HepG2 (cell line): ENCODE results near the gene C5orf47. TPM values are rescaled to one million over a fixed set of nuclear protein-coding genes. Genes with fewer than 3 reads are reported as not detected.
A peak's percentile ranks its signal among the peaks of the same experiment; 100 is the strongest.

Experiments used
- AKAP8 ChIP-seq: sonication (generic); formaldehyde crosslinking; IDR thresholded peaks from 2 replicates; pipeline ENCODE4 v1.5.1; 2020; ENCODE audit warnings: mild to moderate bottlenecking, missing genetic modification reagents
- ARNT2 ChIP-seq: sonication (generic); formaldehyde crosslinking; IDR thresholded peaks from 2 replicates; pipeline ENCODE4 v1.8.0; 2022; ENCODE audit warnings: mild to moderate bottlenecking, low read depth, missing genetic modification reagents, moderate library complexity
- ATF2 ChIP-seq: sonication (generic); formaldehyde crosslinking; IDR thresholded peaks from 2 replicates; pipeline ENCODE4 v1.4.0; 2020; ENCODE audit warnings: missing genetic modification reagents
- CCAR2 ChIP-seq: fragments of 200-400 bp; formaldehyde crosslinking; optimal IDR thresholded peaks from 2 replicates; pipeline ENCODE3; 2018; ENCODE audit warnings: low read depth, mild to moderate bottlenecking, low read length, moderate library complexity
- CENPT ChIP-seq: sonication (generic); formaldehyde crosslinking; IDR thresholded peaks from 2 replicates; pipeline ENCODE4 v1.8.0; 2022; ENCODE audit warnings: low read depth, mild to moderate bottlenecking, moderate library complexity, missing genetic modification reagents
- FOSL1 ChIP-seq: sonication (generic); formaldehyde crosslinking; IDR thresholded peaks from 2 replicates; pipeline ENCODE4 v1.9.0; 2021; ENCODE audit warnings: missing genetic modification reagents, borderline replicate concordance
- GTF2F1 ChIP-seq: fragments of 150-350 bp; IDR thresholded peaks from 2 replicates; pipeline ENCODE4 v1.6.1; 2014; ENCODE audit warnings: low read length
- HINFP ChIP-seq: sonication (generic); formaldehyde crosslinking; IDR thresholded peaks from 2 replicates; pipeline ENCODE4 v1.4.0; 2020; ENCODE audit warnings: low read depth, mild to moderate bottlenecking, missing genetic modification reagents
- HMGXB4 ChIP-seq, 2 experiments: sonication (generic) in 1 of 2; formaldehyde crosslinking in 1 of 2; IDR thresholded peaks; 2 replicates each; pipeline versions ENCODE4 v1.4.0 to v1.6.1; 2018 to 2020; ENCODE audit warnings: missing genetic modification reagents in 2 of 2, borderline replicate concordance in 1 of 2, low read depth in 1 of 2, mild to moderate bottlenecking in 1 of 2, missing biosample characterization in 1 of 2
- HNRNPUL1 ChIP-seq: fragments of 200-400 bp; formaldehyde crosslinking; IDR thresholded peaks from 2 replicates; pipeline ENCODE4 v1.6.1; 2017; ENCODE audit warnings: low read depth, mild to moderate bottlenecking, low read length, moderate library complexity
- KAT8 ChIP-seq: IDR thresholded peaks from 2 replicates; pipeline ENCODE4 v1.6.1; 2016; ENCODE audit warnings: missing genetic modification reagents, missing compliant biosample characterization
- MED1 ChIP-seq: sonication (generic); formaldehyde crosslinking; IDR thresholded peaks from 2 replicates; pipeline ENCODE4 v1.4.0; 2020; ENCODE audit warnings: missing genetic modification reagents
- PTBP1 ChIP-seq: fragments of 200-400 bp; formaldehyde crosslinking; IDR thresholded peaks from 2 replicates; pipeline ENCODE4 v1.6.1; 2018; ENCODE audit warnings: low read length, low read depth; ENCODE audit not compliant: poor library complexity, severe bottlenecking
- RAD21 ChIP-seq: fragments of 450-650 bp; formaldehyde crosslinking; IDR thresholded peaks from 2 replicates; pipeline ENCODE4 v1.5.0; 2020; ENCODE audit warnings: mild to moderate bottlenecking
- SNRNP70 ChIP-seq: fragments of 200-400 bp; formaldehyde crosslinking; IDR thresholded peaks from 2 replicates; pipeline ENCODE4 v1.6.1; 2017; ENCODE audit warnings: mild to moderate bottlenecking, low read depth, low read length, moderate library complexity
- THAP8 ChIP-seq: sonication (generic); formaldehyde crosslinking; IDR thresholded peaks from 2 replicates; pipeline ENCODE4 v1.5.1; 2020; ENCODE audit warnings: missing genetic modification reagents, mild to moderate bottlenecking, borderline replicate concordance
- ZFP62 ChIP-seq: sonication (generic); formaldehyde crosslinking; IDR thresholded peaks from 2 replicates; pipeline ENCODE4 v1.4.0; 2020; ENCODE audit warnings: missing genetic modification reagents
- ZKSCAN5 ChIP-seq: sonication (generic); formaldehyde crosslinking; IDR thresholded peaks from 2 replicates; pipeline ENCODE4 v1.5.1; 2020; ENCODE audit warnings: mild to moderate bottlenecking, missing genetic modification reagents
- ZNF549 ChIP-seq: sonication (generic); formaldehyde crosslinking; IDR thresholded peaks from 2 replicates; pipeline ENCODE4 v1.5.0; 2020; ENCODE audit warnings: missing genetic modification reagents
- ZNF564 ChIP-seq: sonication (generic); formaldehyde crosslinking; IDR thresholded peaks from 2 replicates; pipeline ENCODE4 v1.8.1; 2023; ENCODE audit warnings: mild to moderate bottlenecking, missing genetic modification reagents
- ZNF598 ChIP-seq: sonication (generic); formaldehyde crosslinking; IDR thresholded peaks from 2 replicates; pipeline ENCODE4 v1.5.1; 2020; ENCODE audit warnings: mild to moderate bottlenecking, missing genetic modification reagents, borderline replicate concordance
- ZNF709 ChIP-seq: sonication (generic); formaldehyde crosslinking; IDR thresholded peaks from 2 replicates; pipeline ENCODE4 v1.5.0; 2020; ENCODE audit warnings: mild to moderate bottlenecking, missing genetic modification reagents
- ZNF800 ChIP-seq: sonication (generic); formaldehyde crosslinking; IDR thresholded peaks from 2 replicates; pipeline ENCODE4 v1.4.0; 2020; ENCODE audit warnings: missing genetic modification reagents
- polyA plus RNA-seq, 8 experiments: library from polyadenylated mRNA; depleted of rRNA in 3 of 8; stranded (reverse) in 7 of 8; unstranded in 1 of 8; fragments of >200 nt; fragmentation: Illumina TruSeq in 4 of 8; extraction: Trizol in 4 of 8; gene quantifications; 2 replicates each; pipeline versions ENCODE4 v1.2.1 to v1.2.3, GENCODE V29; 2011 to 2016; ENCODE audit warnings: low read depth in 4 of 8, missing spikeins in 1 of 8, mixed read lengths in 1 of 8; ENCODE audit not compliant: insufficient read depth in 1 of 8
- total RNA-seq, 5 experiments: library from RNA; depleted of rRNA; stranded (reverse); fragments of >200 nt; fragmentation: Illumina TruSeq; extraction: Trizol; gene quantifications; 2 replicates each; pipeline ENCODE4 v1.2.3, GENCODE V29; 2016; ENCODE audit warnings: low read depth in 1 of 5

Gene C5orf47
- total and polyA plus RNA-seq, 2 of the 13 experiments (the other 11 are each of a cell fraction or from before 2014, with no cell fraction given): not detected

- TF ChIP-seq HMGXB4 (CRISPR knock-in tag; IDR thresholded peaks at IDR 0.05; ENCODE audit: borderline replicate concordance in 1 of 2, low read depth in 1 of 2) (peak in 1 of 2 experiments; percentile 23; a peak in 1 of 4 replicates), ARNT2 (CRISPR knock-in tag) (0 out of 2 replicates have a peak, but pooled peaks have one; percentile 51), CENPT (CRISPR knock-in tag) (no peak), ZKSCAN5 (CRISPR knock-in tag) (no peak), CCAR2 (no peak), ZNF709 (CRISPR knock-in tag) (0 out of 2 replicates have a peak, but pooled peaks have one; percentile 51), THAP8 (CRISPR knock-in tag) (no peak), ZNF800 (no peak), PTBP1 (no peak), ZNF549 (CRISPR knock-in tag) (no peak), GTF2F1 (no peak), ZNF598 (CRISPR knock-in tag) (no peak), KAT8 (peak; percentile 49), SNRNP70 (no peak), RAD21 (no peak), FOSL1 (CRISPR knock-in tag) (no peak), ZFP62 (CRISPR knock-in tag) (no peak), AKAP8 (CRISPR knock-in tag) (no peak), ZNF564 (CRISPR knock-in tag) (no peak), HINFP (0 out of 2 replicates have a peak, but pooled peaks have one; percentile 47), ATF2 (CRISPR knock-in tag) (no peak), HNRNPUL1 (no peak), MED1 (CRISPR knock-in tag) (peak; percentile 97)
Observed at GRCh38 chr5:173941758-173942401, 47.1 kb upstream of the C5orf47 start (continued).
